HG03135 (cell line): ENCODE measurements around the gene ZCCHC8.
"Not testable (repeated sequence)": the region's sequence is repeated elsewhere in the genome, so short reads cannot be mapped to it uniquely, and the experiment has no call there.

Experiments used
- ATAC-seq: cut with Tn5 transposase; IDR thresholded peaks from one replicate; pipeline ENCODE4 v1.9.1; 2021; ENCODE audit warnings: mild to moderate bottlenecking, moderate library complexity; ENCODE audit not compliant: unreplicated experiment

Gene ZCCHC8

DNA sequence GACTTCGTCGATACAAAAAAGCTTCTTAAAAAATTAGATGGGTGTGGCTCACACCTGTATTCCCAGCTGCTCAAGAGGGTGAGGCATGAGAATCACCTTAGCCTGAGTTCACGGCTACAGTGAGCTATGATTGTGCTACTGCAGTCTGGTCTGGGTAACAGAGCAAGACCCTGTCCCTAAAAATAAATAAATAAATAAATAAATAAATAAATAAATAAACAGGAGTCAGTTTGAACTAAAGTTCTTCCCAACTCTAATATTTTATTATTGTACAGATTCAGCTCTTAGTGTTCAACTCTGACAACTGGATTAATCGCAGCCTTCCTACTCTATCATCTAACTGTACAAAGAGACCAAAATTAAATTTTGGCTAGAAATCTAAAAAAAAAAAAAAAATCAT is 65.5 kb downstream of the ZCCHC8 start:
- no peak for ATAC-seq

DNA sequence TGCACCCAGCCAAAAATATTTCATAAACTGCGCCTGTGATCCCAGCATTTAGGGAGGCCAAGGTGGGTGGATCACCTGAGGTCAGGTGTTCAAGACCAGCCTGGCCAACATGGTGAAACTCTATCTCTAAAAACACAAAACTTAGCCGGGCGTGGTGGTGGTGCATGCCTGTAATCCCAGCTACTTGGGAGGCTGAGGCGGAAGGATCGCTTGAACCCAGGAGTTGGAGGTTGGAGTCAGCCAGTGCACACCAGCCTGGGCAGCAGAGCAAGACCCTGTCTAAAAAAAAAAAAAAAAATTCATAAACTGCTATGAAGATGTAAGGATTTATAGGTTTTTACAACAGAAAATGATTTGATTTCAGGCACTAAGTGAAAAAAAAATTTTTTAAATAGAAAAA is 71.7 kb downstream of the ZCCHC8 start:
- not testable (repeated sequence) for ATAC-seq

DNA sequence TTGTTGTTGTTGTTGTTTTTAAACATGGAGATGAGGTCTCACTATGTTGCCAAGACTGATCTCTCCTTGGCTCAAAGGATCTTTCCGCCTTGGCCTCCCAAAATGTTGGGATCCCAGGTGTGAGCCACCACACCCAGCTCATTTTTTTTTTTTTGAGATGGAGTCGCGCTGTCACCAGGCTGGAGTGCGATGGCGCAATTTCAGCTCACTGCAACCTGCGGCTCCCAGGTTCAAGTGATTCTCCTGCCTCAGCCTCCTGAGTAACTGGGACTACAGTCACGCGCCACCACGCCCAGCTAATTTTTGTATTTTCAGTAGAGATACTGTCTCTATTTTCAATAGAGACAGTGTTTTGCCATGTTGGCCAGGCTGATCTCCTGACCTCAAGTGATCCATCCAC is 73.3 kb downstream of the ZCCHC8 start:
- no peak for ATAC-seq

DNA sequence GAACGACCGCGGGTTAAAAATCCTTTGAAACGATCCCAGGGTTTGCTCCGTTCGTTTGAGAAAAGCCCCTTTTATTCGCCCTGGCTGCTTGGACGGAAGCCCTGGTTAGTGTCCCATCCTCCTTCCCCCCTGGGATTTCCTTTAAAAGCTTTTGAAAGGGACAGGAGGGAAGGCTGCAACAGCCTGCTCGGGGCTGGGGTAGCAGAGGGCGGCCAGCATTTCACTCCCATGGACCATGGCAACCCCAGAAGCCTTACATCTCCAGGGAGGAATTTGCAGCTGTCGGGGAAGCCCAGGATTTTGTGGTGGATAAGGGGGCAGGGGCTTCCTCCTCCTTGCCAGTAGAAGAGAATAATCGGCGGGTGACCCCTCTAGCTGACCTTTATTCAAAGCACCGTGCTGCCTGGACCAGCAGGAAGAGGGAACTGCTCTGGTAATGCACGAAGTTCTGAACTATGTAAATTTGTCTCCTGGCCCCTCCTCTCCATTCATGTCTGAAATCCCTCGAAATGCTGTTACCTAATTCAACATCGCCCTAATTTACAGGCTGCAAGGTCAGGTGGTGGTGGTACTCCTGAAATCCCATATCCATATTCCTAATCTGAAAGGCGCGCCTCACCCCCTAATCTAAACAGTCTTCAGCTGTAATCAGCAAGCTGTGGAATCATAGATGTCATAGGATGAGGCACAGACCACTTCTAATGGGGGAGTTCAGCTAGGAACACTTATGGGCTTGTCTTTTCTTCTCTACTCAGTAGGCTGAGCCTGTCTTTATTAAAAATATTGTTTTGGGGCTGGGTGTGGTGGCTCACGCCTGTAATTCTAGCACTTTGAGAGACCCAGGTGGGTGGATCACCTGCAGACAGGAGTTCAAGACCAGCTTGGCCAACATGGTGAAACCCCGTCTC is 77.2 kb downstream of the ZCCHC8 start:
- no peak for ATAC-seq

DNA sequence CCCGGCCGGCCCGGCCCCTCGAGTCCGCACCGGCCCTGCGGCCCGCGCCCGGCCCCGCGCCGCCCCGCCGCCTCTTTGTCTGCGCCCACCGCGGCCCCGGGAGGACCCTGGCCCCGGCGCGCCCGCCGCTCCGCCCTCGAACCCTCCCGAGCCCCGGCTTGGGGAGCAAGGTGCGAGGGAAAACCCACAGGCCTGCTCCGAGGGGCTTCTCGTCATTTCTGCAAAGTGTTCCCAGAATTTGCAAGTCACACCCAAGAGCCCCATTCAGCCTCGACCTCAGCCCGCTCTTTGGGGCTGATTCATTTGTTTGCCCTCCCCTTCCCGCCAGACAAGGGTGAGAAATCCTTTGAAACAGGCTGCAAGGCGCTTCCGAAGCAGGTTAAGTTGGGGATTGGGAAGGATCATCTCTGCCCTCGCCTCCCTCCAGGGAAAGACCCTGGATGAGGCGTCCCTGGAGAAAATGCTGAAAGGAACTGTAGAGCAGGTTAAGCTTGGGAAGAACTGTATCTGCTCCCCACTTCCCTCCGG is 77.9 kb downstream of the ZCCHC8 start:
- ATAC-seq, result no peak

DNA sequence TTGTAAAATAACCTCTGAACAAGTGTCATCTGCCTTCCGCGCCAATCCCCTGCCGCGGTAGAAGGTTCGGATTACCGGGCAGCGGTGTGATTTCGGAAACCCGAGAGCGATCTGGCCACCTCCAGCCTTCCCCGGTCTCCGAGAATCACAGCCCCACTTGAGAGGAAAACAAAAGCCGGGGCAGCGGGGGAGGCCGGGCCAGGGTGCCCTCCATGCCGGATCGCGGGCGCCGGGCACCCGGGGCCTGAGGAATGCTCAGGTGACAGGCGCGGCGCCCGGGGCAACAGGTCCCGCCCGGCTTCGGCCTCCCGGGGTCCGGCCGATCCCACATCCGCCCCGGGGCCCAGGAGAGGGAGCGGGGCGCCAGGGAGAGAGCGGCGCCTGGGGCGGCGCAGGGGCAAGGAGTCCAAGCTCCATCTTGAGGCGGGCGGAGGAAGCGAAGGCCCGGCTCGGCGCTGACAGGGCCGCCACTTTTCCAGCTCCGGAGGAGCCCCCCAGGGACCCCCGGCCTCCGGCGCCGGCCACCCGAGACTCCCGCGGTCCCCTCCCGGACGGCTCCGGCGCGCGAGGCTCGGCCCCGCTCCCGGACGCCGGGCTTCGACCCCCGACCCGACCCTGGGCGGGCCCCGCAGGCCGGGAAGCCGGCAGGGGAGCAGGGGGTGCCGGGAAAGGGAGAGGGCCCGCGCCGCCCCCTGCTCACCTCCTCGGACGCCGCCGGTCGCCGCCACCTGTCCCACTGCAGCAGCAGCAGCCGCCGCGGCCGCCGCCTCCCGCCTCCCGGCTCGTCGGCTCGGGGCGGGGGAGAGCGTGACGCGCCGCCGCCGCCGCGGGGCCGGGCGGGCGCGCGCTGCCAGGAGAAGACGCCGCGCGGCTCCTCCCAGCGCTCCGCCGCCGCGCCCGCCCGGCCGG is 78.7 kb downstream of the ZCCHC8 start, which contains the start of gene CLIP1:
CLIP1 (minus strand) TSS at position 849 of the 909 bp plus-strand sequence. CDS start 42,217 bp downstream, outside the sequence.
- peak; percentile 71 for ATAC-seq
